ENCODE measurements around the gene DCLK3. TPM values are rescaled to one million over a fixed set of nuclear protein-coding genes. Genes with fewer than 3 reads are reported as not detected.

DCLK3 gene
- total RNA-seq, 2 donors from 2014 or later: not detected

DNA sequence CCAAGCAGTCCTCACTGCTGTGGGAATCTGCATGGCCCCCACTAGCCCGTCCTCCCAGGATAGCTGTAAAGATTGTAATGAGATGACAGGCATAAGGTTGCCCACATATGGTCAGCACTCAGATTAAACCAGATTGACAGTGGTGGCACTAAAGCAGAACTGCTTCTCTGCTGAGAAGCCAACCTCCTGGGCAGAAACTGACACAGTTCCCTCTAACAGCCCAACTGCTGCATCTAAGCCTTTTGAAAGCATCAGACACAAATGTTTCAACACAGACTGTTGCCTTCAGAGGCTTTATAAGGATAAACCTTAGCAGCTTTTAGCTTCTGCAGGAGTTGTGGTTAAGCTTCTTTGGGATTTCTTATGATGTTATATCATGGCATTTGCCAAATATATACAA lies 13.0 kb downstream of the DCLK3 start:
- ATAC-seq (no peak), DNase-seq (no peak)
- H3K27me3 Mint-ChIP-seq: peaks cover 33% of the 10 kb centered on the region
- H3K4me1 Mint-ChIP-seq: no peaks in the 10 kb centered on the region
- no peak overlapping the region for H3K27ac Mint-ChIP-seq
- no peaks in the 10 kb centered on the region for H3K9me3 ChIP-seq (ENCODE audit: control insufficient read depth, low read length, poor library complexity, severe bottlenecking)
- H3K4me3 Mint-ChIP-seq: no peak overlapping the region
- H3K36me3 Mint-ChIP-seq (ENCODE audit: low read depth): no peaks in the 10 kb centered on the region

DNA sequence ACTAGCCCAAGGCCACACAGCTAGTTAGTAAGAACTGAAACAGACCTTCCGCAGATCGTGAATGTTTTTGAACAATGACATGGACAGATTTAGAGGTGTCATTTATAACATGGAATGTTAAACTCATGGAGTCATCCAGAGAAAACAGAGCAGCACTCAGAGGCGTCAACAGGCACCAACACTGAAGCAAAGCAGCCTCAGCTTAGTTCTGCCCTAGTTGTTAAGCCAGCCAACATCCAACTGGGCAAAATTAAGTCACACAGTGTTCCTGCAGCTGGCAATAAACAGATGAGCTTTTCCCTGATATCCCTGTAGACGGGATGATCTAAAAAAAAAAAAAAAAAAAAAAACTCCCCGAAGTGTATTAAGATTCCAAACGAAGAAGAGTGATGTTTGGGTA lies 13.6 kb downstream of the DCLK3 start:
- ATAC-seq: no peak
- DNase-seq: no peak

DNA sequence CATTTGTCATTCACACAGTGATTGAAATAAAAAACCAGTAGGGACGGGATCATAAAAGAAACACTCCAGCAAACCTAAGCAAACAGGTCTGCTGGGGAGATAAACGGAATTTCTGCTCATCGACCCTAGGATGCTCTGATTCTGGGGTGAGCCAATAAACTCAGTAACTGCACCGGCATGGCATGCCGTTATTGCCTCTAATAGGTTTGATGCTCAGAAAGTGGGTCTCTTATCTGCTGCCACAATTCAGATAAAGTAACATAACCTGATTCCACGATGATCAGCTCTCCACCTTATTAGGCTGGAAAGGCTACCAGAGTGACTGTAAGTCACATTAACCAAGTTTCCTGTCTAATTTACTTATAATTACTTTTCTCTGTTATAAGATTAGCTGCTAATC lies 19.6 kb downstream of the DCLK3 start:
- DNase-seq (no peak), ATAC-seq (no peak)
- H3K27me3 Mint-ChIP-seq: peaks cover 15% of the 10 kb centered on the region
- no peaks in the 10 kb centered on the region for H3K36me3 Mint-ChIP-seq (ENCODE audit: low read depth)
- H3K27ac Mint-ChIP-seq: no peak overlapping the region
- peaks cover 2% of the 10 kb centered on the region for H3K4me1 Mint-ChIP-seq
- H3K4me3 Mint-ChIP-seq: no peak overlapping the region
- no peaks in the 10 kb centered on the region for H3K9me3 ChIP-seq (ENCODE audit: control insufficient read depth, low read length, poor library complexity, severe bottlenecking)

More for the DNA sequence above, 13.6 kb downstream of the DCLK3 start:
- Mint-ChIP-seq H3K27me3 (peaks cover 30% of the 10 kb centered on the region), H3K4me1 (no peaks in the 10 kb centered on the region), H3K4me3 (no peak overlapping the region), H3K27ac (no peak overlapping the region), H3K36me3 (ENCODE audit: low read depth) (no peaks in the 10 kb centered on the region)
- no peaks in the 10 kb centered on the region for H3K9me3 ChIP-seq (ENCODE audit: control insufficient read depth, low read length, poor library complexity, severe bottlenecking)

DNA sequence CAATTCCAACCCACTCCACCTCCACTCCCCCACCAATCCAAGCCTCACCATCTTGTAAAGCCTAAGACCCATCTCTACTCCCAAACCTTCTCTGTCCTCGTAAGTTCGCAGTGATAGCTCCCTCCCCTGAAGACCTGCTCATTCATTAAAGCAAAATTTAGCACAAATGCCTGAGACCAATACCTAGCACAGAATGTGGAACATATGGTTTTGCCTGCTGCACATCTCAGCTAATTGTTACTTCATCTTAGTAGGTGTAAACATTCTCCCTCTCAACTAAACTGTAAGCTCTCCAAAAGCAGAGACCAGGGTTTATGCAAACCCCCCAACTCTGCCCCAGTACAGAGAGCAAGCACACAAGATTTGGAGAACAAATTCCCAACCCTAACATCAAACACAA lies 20.5 kb downstream of the DCLK3 start:
- Mint-ChIP-seq H3K27me3 (peaks cover 21% of the 10 kb centered on the region), H3K36me3 (ENCODE audit: low read depth) (peaks cover 2% of the 10 kb centered on the region), H3K4me3 (no peak overlapping the region), H3K4me1 (peaks cover 2% of the 10 kb centered on the region), H3K27ac (no peak overlapping the region)
- H3K9me3 ChIP-seq (ENCODE audit: control insufficient read depth, low read length, poor library complexity, severe bottlenecking): no peaks in the 10 kb centered on the region
- ATAC-seq: no peak
- DNase-seq: no peak

DNA sequence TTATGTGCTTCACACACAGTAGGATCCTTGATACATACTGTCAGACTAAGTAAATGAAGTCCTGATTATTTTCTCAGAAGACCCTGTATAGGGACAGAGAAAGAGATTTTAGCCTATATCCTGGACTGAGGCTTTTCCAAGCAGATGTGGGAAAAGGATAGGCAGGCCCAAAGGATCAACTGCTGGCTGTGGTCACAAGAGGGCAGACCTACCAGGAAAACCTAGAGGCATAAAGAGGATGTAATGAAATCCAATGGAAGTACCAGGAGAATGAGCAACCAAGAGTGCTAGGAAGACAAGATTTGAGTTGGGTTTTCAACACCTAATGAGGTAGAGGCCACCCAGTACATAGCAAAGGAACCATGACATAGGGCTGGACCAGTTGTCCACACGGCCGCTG lies 23.1 kb downstream of the DCLK3 start:
- DNase-seq (no peak), ATAC-seq (no peak)
- no peak overlapping the region for H3K27ac Mint-ChIP-seq
- H3K4me1 Mint-ChIP-seq: peaks cover 2% of the 10 kb centered on the region
- no peaks in the 10 kb centered on the region for H3K9me3 ChIP-seq (ENCODE audit: control insufficient read depth, low read length, poor library complexity, severe bottlenecking)
- H3K4me3 Mint-ChIP-seq: no peak overlapping the region
- peaks cover 6% of the 10 kb centered on the region for H3K36me3 Mint-ChIP-seq (ENCODE audit: low read depth)
- H3K27me3 Mint-ChIP-seq: peaks cover 38% of the 10 kb centered on the region

DNA sequence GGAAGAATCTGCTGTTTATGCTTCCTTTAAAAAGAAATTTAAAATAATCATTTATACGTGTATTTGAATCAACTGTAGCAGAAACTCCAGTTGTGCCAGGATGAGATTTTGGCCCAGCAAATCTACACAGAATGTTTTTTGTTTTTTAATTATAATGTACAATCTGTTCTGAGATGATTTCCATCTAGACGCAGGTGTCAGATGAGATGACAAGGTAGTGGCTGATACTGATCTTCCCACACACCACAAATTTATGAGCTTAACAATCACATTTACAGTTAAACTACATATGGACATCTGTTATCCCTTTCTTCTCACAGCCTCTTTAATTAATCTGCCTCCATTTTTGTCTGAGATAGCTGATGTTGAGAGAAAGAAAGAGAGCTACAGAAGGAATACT lies 23.6 kb downstream of the DCLK3 start:
- H3K4me3 Mint-ChIP-seq: no peak overlapping the region
- no peak for DNase-seq
- no peak for ATAC-seq
- peaks cover 38% of the 10 kb centered on the region for H3K27me3 Mint-ChIP-seq
- no peaks in the 10 kb centered on the region for H3K9me3 ChIP-seq (ENCODE audit: control insufficient read depth, low read length, poor library complexity, severe bottlenecking)
- peaks cover 6% of the 10 kb centered on the region for H3K36me3 Mint-ChIP-seq (ENCODE audit: low read depth)
- no peak overlapping the region for H3K27ac Mint-ChIP-seq
- H3K4me1 Mint-ChIP-seq: peaks cover 2% of the 10 kb centered on the region

DNA sequence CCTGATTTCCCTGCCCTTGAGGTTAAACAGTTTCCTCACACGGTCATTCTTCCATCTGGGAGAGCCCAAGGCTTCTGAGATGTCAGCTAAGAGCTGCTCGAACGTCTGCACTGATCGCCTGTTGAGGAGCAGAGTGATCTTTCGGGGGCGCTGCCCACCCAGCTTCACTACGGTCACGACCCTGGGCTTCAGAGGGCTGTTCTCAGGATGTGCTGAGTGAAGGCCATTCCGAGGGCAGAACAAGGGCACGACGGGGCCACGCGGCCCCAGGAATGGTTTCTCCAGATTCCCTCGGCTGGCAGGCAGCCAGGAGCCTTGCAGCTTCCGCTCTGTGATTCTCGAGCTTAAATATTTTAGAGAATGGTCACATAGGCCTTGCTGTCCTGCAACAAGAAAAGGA lies 25.7 kb downstream of the DCLK3 start:
- Mint-ChIP-seq H3K27me3 (peaks cover 30% of the 10 kb centered on the region), H3K27ac (no peak overlapping the region), H3K4me1 (peaks cover 2% of the 10 kb centered on the region), H3K36me3 (ENCODE audit: low read depth) (peaks cover 6% of the 10 kb centered on the region), H3K4me3 (no peak overlapping the region)
- no peaks in the 10 kb centered on the region for H3K9me3 ChIP-seq (ENCODE audit: control insufficient read depth, low read length, poor library complexity, severe bottlenecking)
- ATAC-seq: no peak
- DNase-seq: no peak

DNA sequence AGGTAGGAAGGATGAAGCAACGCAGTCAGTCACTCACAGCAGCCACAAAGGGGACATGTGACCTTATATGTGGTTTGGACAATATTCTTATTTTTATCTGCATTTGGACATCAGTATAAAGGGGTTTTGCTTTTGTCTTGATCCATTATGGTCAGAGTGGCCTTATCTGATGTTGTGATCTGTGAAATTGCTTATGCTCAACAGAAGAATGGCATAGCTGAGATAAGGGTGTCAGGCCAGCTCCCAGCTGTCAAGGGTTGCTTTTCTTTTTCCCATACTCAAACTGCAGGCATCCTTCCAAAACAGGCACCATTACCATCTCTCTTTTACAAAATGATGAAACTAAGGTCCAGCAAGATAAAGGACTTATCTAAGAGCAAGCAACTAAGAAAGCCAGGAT lies 28.1 kb downstream of the DCLK3 start:
- peaks cover 40% of the 10 kb centered on the region for H3K27me3 Mint-ChIP-seq
- no peak for ATAC-seq

DNA sequence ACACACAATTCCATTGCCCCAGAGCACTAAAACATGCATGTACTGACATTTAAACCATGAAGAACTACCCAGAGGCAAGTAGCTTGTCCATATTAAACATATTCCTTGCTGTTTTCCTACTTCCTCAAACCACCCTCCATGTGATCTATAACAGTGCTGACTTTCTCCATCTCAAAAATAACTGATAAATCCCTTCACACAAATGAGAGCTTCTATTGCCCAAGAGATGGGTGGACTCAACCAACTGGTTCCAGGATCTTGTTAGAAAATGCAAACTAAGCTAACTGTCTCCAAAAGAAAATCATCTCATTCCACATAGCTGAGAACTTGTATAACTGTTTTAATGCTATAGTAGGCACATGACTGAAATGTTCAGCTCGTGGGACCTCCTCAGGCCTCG lies 29.6 kb downstream of the DCLK3 start:
- no peak for ATAC-seq

More for the DNA sequence above, 28.1 kb downstream of the DCLK3 start:
- H3K4me1 Mint-ChIP-seq: peaks cover 5% of the 10 kb centered on the region
- DNase-seq: no peak
- H3K9me3 ChIP-seq (ENCODE audit: control insufficient read depth, low read length, poor library complexity, severe bottlenecking): no peaks in the 10 kb centered on the region
- H3K27ac Mint-ChIP-seq: no peak overlapping the region
- no peak overlapping the region for H3K4me3 Mint-ChIP-seq
- H3K36me3 Mint-ChIP-seq (ENCODE audit: low read depth): peaks cover 6% of the 10 kb centered on the region

DNA sequence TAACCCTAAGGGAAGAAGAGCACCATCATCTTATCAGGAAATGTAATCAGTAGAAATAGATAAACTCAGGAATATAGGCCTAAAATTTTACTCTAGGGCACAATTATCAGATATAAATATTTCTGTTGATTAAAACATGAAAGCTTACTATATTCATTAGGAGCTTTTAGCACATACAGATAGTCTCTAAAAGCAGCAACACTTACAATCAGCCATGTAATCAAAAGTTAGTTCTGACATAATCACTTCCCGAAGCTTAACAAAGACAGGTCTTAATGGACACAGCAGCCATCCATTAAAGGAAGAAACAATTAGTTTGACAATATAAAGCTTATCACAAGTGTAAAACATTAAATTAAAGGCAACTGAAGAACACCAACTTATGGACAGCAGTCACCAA lies 30.6 kb downstream of the DCLK3 start:
- H3K36me3 Mint-ChIP-seq (ENCODE audit: low read depth): peaks cover 4% of the 10 kb centered on the region
- H3K27ac Mint-ChIP-seq: no peak overlapping the region
- peaks cover 3% of the 10 kb centered on the region for H3K4me1 Mint-ChIP-seq
- H3K4me3 Mint-ChIP-seq: no peak overlapping the region
- H3K9me3 ChIP-seq (ENCODE audit: control insufficient read depth, low read length, poor library complexity, severe bottlenecking): no peaks in the 10 kb centered on the region
- peaks cover 43% of the 10 kb centered on the region for H3K27me3 Mint-ChIP-seq
- ATAC-seq: no peak
- no peak for DNase-seq

More for the DNA sequence above, 29.6 kb downstream of the DCLK3 start:
- H3K9me3 ChIP-seq (ENCODE audit: control insufficient read depth, low read length, poor library complexity, severe bottlenecking): no peaks in the 10 kb centered on the region
- no peak for DNase-seq
- Mint-ChIP-seq H3K27me3 (peaks cover 39% of the 10 kb centered on the region), H3K4me1 (peaks cover 3% of the 10 kb centered on the region), H3K36me3 (ENCODE audit: low read depth) (peaks cover 6% of the 10 kb centered on the region), H3K27ac (no peak overlapping the region), H3K4me3 (no peak overlapping the region)

DNA sequence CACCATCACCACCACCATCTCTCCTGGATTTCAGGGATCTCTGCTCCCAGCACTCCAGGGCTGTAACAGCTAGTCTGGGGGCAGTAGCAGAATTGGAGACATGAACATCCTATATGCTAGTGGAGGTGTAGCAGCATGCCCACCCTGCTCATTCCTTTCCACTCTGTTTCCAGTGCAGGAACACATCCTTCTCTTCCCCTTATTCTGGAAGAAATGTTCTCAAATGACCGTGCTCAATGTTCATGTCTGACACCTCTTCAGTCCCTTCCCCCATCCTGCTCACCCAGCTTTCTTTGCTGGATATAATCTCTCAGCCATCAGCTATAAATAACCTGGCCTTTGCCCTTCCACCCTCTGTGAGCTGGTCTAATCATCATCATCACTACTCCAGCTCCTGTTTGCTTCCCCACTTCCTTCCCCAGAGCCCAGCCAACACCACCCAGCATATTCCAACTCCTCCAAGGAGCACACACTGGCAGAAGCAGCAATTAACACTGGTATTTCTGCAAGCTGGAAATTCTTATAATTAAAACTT lies 31.1 kb downstream of the DCLK3 start:
- no peak for ATAC-seq
- peaks cover 40% of the 10 kb centered on the region for H3K27me3 Mint-ChIP-seq
- no peak overlapping the region for H3K27ac Mint-ChIP-seq
- no peak for DNase-seq
- peaks cover 4% of the 10 kb centered on the region for H3K36me3 Mint-ChIP-seq (ENCODE audit: low read depth)
- H3K4me1 Mint-ChIP-seq: peaks cover 3% of the 10 kb centered on the region
- no peak overlapping the region for H3K4me3 Mint-ChIP-seq
- no peaks in the 10 kb centered on the region for H3K9me3 ChIP-seq (ENCODE audit: control insufficient read depth, low read length, poor library complexity, severe bottlenecking)

DNA sequence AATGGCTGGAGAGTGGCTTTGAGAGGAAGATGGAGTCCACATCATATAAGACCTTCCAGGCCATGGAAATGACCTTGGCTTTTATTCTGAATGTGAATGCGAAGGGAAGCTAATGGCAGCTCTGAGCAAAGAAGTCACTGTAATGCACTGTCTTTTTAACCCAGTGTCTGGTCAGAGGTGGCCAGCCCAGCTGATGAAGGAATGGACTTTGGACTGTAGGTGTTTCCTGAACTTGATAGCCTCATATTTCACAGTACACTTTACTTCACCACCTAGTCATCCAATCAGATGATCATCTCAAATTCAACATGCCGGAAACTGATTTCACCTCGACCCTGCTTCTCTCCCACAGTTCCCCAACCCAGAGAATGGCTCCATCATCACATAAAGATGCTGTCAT lies 33.4 kb downstream of the DCLK3 start:
- Mint-ChIP-seq H3K4me3 (no peak overlapping the region), H3K27ac (no peak overlapping the region), H3K4me1 (peaks cover 3% of the 10 kb centered on the region), H3K36me3 (ENCODE audit: low read depth) (no peaks in the 10 kb centered on the region), H3K27me3 (peaks cover 46% of the 10 kb centered on the region)
- DNase-seq (no peak), ATAC-seq (no peak)
- no peaks in the 10 kb centered on the region for H3K9me3 ChIP-seq (ENCODE audit: control insufficient read depth, low read length, poor library complexity, severe bottlenecking)

DNA sequence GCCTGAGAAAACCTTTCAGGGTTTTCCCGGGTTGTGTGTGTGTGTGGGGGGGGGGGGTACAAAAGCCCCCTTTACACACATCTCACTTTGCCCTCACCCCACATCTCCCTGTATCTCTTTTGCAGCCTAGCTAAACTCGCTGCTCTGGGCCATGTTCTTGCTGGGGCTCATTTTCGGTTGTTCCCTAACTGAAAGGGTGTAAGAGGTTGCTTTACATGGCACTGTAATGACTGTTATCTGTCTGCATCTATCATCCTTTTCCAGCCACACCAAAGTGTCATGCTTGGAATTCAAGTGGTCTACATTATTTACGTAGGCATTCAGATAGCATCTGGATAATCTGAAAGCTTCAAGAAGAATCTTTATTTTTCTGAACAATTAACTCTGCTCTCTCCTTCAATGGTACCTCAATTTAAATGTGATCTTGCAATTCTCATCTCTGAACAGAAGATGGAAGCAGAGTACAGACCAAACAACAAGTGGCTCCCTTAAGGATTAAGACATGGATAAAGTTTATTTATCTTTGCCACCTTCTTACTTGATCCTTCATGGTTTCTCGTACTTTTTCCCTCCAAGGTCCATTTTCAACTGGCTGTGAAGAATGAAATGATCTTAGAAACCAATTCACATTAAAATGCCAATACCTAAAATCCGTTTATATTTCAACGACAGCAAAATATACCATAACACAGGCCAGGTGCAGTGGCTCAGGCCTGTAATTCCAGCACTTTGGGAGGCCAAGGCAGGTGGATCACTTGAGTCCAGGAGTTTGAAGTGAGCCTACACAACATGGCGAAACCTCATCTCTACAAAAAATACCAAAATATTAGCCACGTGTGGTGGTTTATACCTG lies 34.9 kb downstream of the DCLK3 start:
- H3K9me3 ChIP-seq (ENCODE audit: control insufficient read depth, low read length, poor library complexity, severe bottlenecking): no peaks in the 10 kb centered on the region
- Mint-ChIP-seq H3K4me1 (peaks cover 3% of the 10 kb centered on the region), H3K4me3 (no peak overlapping the region), H3K27ac (no peak overlapping the region), H3K36me3 (ENCODE audit: low read depth) (no peaks in the 10 kb centered on the region), H3K27me3 (peaks cover 48% of the 10 kb centered on the region)
- no peak for DNase-seq
- no peak for ATAC-seq

All from T-helper 17 cell (primary cell).